Neural crest cell (in vitro differentiated cells): ENCODE results near the gene RBMS3. TPM values are rescaled to one million over a fixed set of nuclear protein-coding genes. Genes with fewer than 3 reads are reported as not detected.
A peak's percentile ranks its signal among the peaks of the same experiment; 100 is the strongest.

Source experiments
- DNase-seq: peaks from one replicate; pipeline ENCODE4 v3.0.0; 2021; ENCODE audit warnings: low read depth, mixed read lengths, low spot score
- H3K27ac Mint-ChIP-seq: one replicate; pipeline ENCODE4 v1.8.0; 2021; ENCODE audit warnings: mild to moderate bottlenecking, mixed read lengths; ENCODE audit not compliant: unreplicated experiment
- H3K27me3 Mint-ChIP-seq: 2 replicates; pipeline ENCODE4 v1.8.0; 2021; ENCODE audit warnings: low read depth, mild to moderate bottlenecking, mixed read lengths
- H3K36me3 Mint-ChIP-seq: 2 replicates; pipeline ENCODE4 v1.8.0; 2021; ENCODE audit warnings: low read depth, mild to moderate bottlenecking, mixed read lengths
- H3K4me1 Mint-ChIP-seq: 2 replicates; pipeline ENCODE4 v1.8.0; 2021; ENCODE audit warnings: mixed read lengths
- H3K4me3 Mint-ChIP-seq: one replicate; pipeline ENCODE4 v1.8.0; 2021; ENCODE audit warnings: mild to moderate bottlenecking, mixed read lengths
- H3K9me3 Mint-ChIP-seq: 2 replicates; pipeline ENCODE4 v1.8.0; 2021; ENCODE audit warnings: mixed read lengths
- CTCF ChIP-seq: fragments of 200-600 bp; sonication (generic); conservative IDR thresholded peaks from 2 replicates; pipeline ENCODE4 v1.5.0; 2021; ENCODE audit warnings: antibody characterized with exemption, mild to moderate bottlenecking
- total RNA-seq: library from RNA; stranded (reverse); gene quantifications from 2 replicates; pipeline ENCODE4 v1.2.1, GENCODE V29; 2021

The RBMS3 gene
- total RNA-seq, 1 donor from 2014 or later, result 35.4 TPM

- Mint-ChIP-seq H3K36me3 (no peaks in the 10 kb centered on the region), H3K27me3 (no peaks in the 10 kb centered on the region), H3K4me3 (no peak overlapping the region), H3K4me1 (peaks cover 35% of the 10 kb centered on the region), H3K9me3 (no peaks in the 10 kb centered on the region), H3K27ac (peak overlapping the region; percentile 38)
- TF ChIP-seq CTCF, result no peak
- DNase-seq, result no peak
These were observed 31.5 kb downstream of the RBMS3 start for GRCh38 chr3:29312395-29312794.

- Mint-ChIP-seq H3K4me3 (no peak overlapping the region), H3K27ac (peak overlapping the region; percentile 38), H3K4me1 (peaks cover 35% of the 10 kb centered on the region)
These were observed 32.1 kb downstream of the RBMS3 start for GRCh38 chr3:29312960-29313452.

GRCh38 chr3:29313981-29314726 is 33.3 kb downstream of the RBMS3 start:
- Mint-ChIP-seq H3K9me3 (no peaks in the 10 kb centered on the region), H3K27me3 (no peaks in the 10 kb centered on the region), H3K4me1 (peaks cover 35% of the 10 kb centered on the region), H3K27ac (no peak overlapping the region), H3K4me3 (no peak overlapping the region), H3K36me3 (no peaks in the 10 kb centered on the region)
- no peak for TF ChIP-seq CTCF
- DNase-seq, result no peak

More at GRCh38 chr3:29312960-29313452, 32.1 kb downstream of the RBMS3 start:
- no peak for TF ChIP-seq CTCF
- Mint-ChIP-seq H3K36me3 (no peaks in the 10 kb centered on the region), H3K27me3 (no peaks in the 10 kb centered on the region), H3K9me3 (no peaks in the 10 kb centered on the region)
- DNase-seq, result no peak

- H3K27ac Mint-ChIP-seq, result no peak overlapping the region
- H3K4me1 Mint-ChIP-seq, result peaks cover 33% of the 10 kb centered on the region
- H3K36me3 Mint-ChIP-seq, result no peaks in the 10 kb centered on the region
- no peaks in the 10 kb centered on the region for H3K9me3 Mint-ChIP-seq
- no peaks in the 10 kb centered on the region for H3K27me3 Mint-ChIP-seq
- TF ChIP-seq CTCF, result no peak
- no peak overlapping the region for H3K4me3 Mint-ChIP-seq
- no peak for DNase-seq
These were observed 33.8 kb downstream of the RBMS3 start for GRCh38 chr3:29314727-29315088.

- peaks cover 3% of the 10 kb centered on the region for H3K9me3 Mint-ChIP-seq
- peaks cover 10% of the 10 kb centered on the region for H3K4me1 Mint-ChIP-seq
- no peak overlapping the region for H3K4me3 Mint-ChIP-seq
- H3K27me3 Mint-ChIP-seq, result no peaks in the 10 kb centered on the region
- DNase-seq, result no peak
- no peak overlapping the region for H3K27ac Mint-ChIP-seq
- H3K36me3 Mint-ChIP-seq, result no peaks in the 10 kb centered on the region
- TF ChIP-seq CTCF, result no peak
These were observed 36.8 kb downstream of the RBMS3 start for GRCh38 chr3:29317659-29318173.
